Spleen (tissue), 11 donors: Measurements from ENCODE around the gene HFM1. TPM values are rescaled to one million over a fixed set of nuclear protein-coding genes. Genes with fewer than 3 reads are reported as not detected.
A peak's percentile ranks its signal among the peaks of the same experiment; 100 is the strongest.

ENCODE experiments used
- DNase-seq: peaks from one replicate; pipeline ENCODE4 v3.0.0-alpha.2; 2020
- H3K27ac ChIP-seq, 8 donors: fragments of 200-600 bp; sonication (generic) in 7 of 8; 1 replicate in 4 of 8; 2 replicates in 4 of 8; pipeline versions ENCODE4 v1.5.0 to v1.8.0; 2016 to 2021; ENCODE audit warnings: inconsistent platforms in 4 of 8, mild to moderate bottlenecking in 4 of 8, moderate library complexity in 1 of 8
- H3K27me3 ChIP-seq, 7 donors: fragments of 200-600 bp; sonication (generic) in 6 of 7; replicated peaks in 1 of 7; 1 replicate in 4 of 7; 2 replicates in 3 of 7; pipeline versions ENCODE4 v1.5.0 to v1.8.0; 2016 to 2021; ENCODE audit warnings: inconsistent platforms in 3 of 7, mild to moderate bottlenecking in 1 of 7
- H3K36me3 ChIP-seq, 6 donors: fragments of 200-600 bp; sonication (generic) in 5 of 6; 1 replicate in 4 of 6; 2 replicates in 2 of 6; pipeline versions ENCODE4 v1.5.0 to v1.8.0; 2016 to 2021; ENCODE audit warnings: inconsistent platforms in 2 of 6
- H3K4me1 ChIP-seq, 6 donors: fragments of 200-600 bp; sonication (generic) in 5 of 6; 1 replicate in 3 of 6; 2 replicates in 3 of 6; pipeline versions ENCODE4 v1.5.0 to v1.8.0; 2016 to 2021; ENCODE audit warnings: inconsistent platforms in 3 of 6
- H3K4me3 ChIP-seq, 8 donors: fragments of 200-600 bp; sonication (generic) in 7 of 8; 1 replicate in 4 of 8; 2 replicates in 4 of 8; pipeline versions ENCODE4 v1.5.0 to v1.8.0; 2016 to 2021; ENCODE audit warnings: inconsistent platforms in 4 of 8, mild to moderate bottlenecking in 4 of 8, moderate library complexity in 2 of 8
- H3K9me3 ChIP-seq, 8 donors: fragments of 200-600 bp; sonication (generic) in 7 of 8; 1 replicate in 4 of 8; 2 replicates in 4 of 8; pipeline versions ENCODE4 v1.5.0 to v1.8.0; 2016 to 2021; ENCODE audit warnings: inconsistent platforms in 4 of 8
- POLR2A ChIP-seq, 3 donors: fragments of 450-650 bp; IDR thresholded peaks; one replicate each; pipeline ENCODE4 v1.5.1; 2017; ENCODE audit warnings: antibody characterized with exemption in 3 of 3, mild to moderate bottlenecking in 1 of 3
- POLR2AphosphoS5 ChIP-seq, 3 donors: sonication (generic); formaldehyde crosslinking; IDR thresholded peaks; one replicate each; pipeline ENCODE4 v1.5.1; 2017; ENCODE audit warnings: antibody characterized with exemption in 3 of 3
- WGBS, 5 donors: extraction: QIAGEN DNeasy Blood & Tissue Kit in 3 of 5; methylation state at CpG; one replicate each; pipeline versions ENCODE4 v1.1.5 to v1.1.7; 2013 to 2018; 5-methylcytosine and 5-hydroxymethylcytosine counted together
- intact Hi-C: fragments of 100-400 bp; cut with DNase I; formaldehyde crosslinking; loops from one replicate; pipeline ENCODE4 v1.15.0; 2023; ENCODE audit warnings: low total_unique reads
- polyA plus RNA-seq, 3 donors: library from polyadenylated mRNA; stranded (reverse); fragments of 200-250 nt; gene quantifications; one replicate each; pipeline ENCODE4 v1.2.1, GENCODE V29; 2013
- total RNA-seq, 7 donors: library from RNA; depleted of rRNA in 3 of 7; stranded (reverse); fragments of >200 nt in 3 of 7; fragmentation: NEBNext Ultra II Directional in 4 of 7; extraction: Animal tissue kit (Norgen Biotek cat#: 25700) in 4 of 7; gene quantifications; one replicate each; pipeline versions ENCODE4 v1.1.0 to v1.2.1, GENCODE V29; 2016 to 2021
- TF ChIP-seq, protein P1 (sequence below), 11 experiments: fragments of 200-600 bp in 7 of 11; fragments of 450-650 bp in 4 of 11; sonication (generic) in 4 of 11; IDR thresholded peaks in 8 of 11; conservative IDR thresholded peaks in 3 of 11; 1 replicate in 7 of 11; 2 replicates in 4 of 11; pipeline versions ENCODE4 v1.4.0 to v1.8.0; 2016 to 2021; ENCODE audit warnings: antibody characterized with exemption in 11 of 11, inconsistent platforms in 4 of 11, mild to moderate bottlenecking in 1 of 11
- donor health status: healthy with polysubstance abuse.
- donor health status: DM: no; HTN: no; CAD: no; lungs with moderate emphysema.
- donor health status: DM: no; HTN: no; CAD: no.
- donor health status: Bipolar disorder and iron deficiency.
- donor health status: healthy.
- donor health status: DM: no; HTN: no; CAD: no.
- donor health status: DM: yes; HTN: yes; CAD: no.

HFM1 gene
- total and polyA plus RNA-seq, 10 donors, result 0.39 to 2.3 (median 0.75) TPM

- DNase-seq, result no peak
- TF ChIP-seq POLR2A (IDR thresholded peaks at IDR 0.05) (no peak), POLR2AphosphoS5 (IDR thresholded peaks at IDR 0.05) (no peak)
- TF ChIP-seq, protein P1, sequence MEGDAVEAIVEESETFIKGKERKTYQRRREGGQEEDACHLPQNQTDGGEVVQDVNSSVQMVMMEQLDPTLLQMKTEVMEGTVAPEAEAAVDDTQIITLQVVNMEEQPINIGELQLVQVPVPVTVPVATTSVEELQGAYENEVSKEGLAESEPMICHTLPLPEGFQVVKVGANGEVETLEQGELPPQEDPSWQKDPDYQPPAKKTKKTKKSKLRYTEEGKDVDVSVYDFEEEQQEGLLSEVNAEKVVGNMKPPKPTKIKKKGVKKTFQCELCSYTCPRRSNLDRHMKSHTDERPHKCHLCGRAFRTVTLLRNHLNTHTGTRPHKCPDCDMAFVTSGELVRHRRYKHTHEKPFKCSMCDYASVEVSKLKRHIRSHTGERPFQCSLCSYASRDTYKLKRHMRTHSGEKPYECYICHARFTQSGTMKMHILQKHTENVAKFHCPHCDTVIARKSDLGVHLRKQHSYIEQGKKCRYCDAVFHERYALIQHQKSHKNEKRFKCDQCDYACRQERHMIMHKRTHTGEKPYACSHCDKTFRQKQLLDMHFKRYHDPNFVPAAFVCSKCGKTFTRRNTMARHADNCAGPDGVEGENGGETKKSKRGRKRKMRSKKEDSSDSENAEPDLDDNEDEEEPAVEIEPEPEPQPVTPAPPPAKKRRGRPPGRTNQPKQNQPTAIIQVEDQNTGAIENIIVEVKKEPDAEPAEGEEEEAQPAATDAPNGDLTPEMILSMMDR (IDR thresholded peaks at IDR 0.05 in 8 of 11, conservative IDR thresholded peaks at IDR 0.05 in 3 of 11), result no peak
- intact Hi-C loops, result no loop called here
- no peak overlapping the region for H3K27ac ChIP-seq
- H3K27me3 ChIP-seq, result no peaks in the 10 kb centered on the region
- H3K36me3 ChIP-seq, result no peaks in the 10 kb centered on the region
- no peaks in the 10 kb centered on the region for H3K9me3 ChIP-seq
- no peak overlapping the region for H3K4me3 ChIP-seq
- H3K4me1 ChIP-seq, result no peaks in the 10 kb centered on the region
Measured at GRCh38 chr1:91412371-91412770, 7.7 kb upstream of the HFM1 start.

DNA sequence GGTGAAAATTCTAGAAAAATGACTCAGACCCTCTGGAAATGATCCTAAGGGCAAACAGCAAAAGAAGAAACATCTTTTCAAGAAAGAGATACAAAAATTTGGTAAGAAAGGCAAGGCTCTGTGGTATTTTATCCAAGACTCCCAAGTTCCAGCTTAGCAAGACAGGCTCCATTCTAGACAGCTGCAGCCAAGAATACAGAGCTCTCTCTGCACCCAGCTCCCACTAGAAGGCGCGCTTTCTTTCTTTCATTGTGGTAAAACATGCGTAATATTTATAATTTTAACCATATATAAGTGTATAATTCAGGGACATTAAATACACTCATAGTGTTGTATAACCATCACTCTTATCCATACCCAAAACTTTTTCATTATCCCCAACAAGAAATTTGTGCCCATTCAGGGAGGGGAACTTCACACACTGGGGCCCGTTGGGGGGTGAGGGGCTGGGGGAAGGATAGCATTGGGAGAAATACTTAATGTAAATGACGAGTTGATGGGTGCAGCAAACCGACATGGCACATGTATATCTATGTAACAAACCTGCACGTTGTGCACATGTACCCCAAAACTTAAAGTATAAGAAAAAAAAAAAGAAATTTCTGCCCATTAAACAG is 2.2 kb upstream of the HFM1 start:
- H3K4me3 ChIP-seq, result no peak overlapping the region

GRCh38 chr1:91402023-91402422 is 2.6 kb downstream of the HFM1 start:
- DNase-seq, result no peak
- 25 to 30% (median 26%) methylated on average over 3 of the region's 3 CpGs for WGBS, 5 donors
- intact Hi-C loops, result loop anchor here (10.0 kb wide), 1 partner anchor 117 kb away; no protein-coding TSS in a partner anchor

More for the DNA sequence above, 2.2 kb upstream of the HFM1 start:
- peaks cover 0 to 29% (median 8%) of the 10 kb centered on the region in 7 donors for H3K27me3 ChIP-seq
- intact Hi-C loops, result loop anchor here (10.0 kb wide), 1 partner anchor 122 kb away; no protein-coding TSS in a partner anchor
- DNase-seq, result no peak
- no peak for TF ChIP-seq POLR2AphosphoS5 (IDR thresholded peaks at IDR 0.05)
- TF ChIP-seq, protein P1 (IDR thresholded peaks at IDR 0.05 in 8 of 11, conservative IDR thresholded peaks at IDR 0.05 in 3 of 11), result no peak
- no peak for TF ChIP-seq POLR2A (IDR thresholded peaks at IDR 0.05)
- H3K36me3 ChIP-seq, result no peaks in the 10 kb centered on the region
- 70 to 90% (median 77%) methylated on average over 7 of the region's 7 CpGs for WGBS, 5 donors
- H3K27ac ChIP-seq, result no peak overlapping the region
- H3K9me3 ChIP-seq, result no peaks in the 10 kb centered on the region
- H3K4me1 ChIP-seq, result peaks cover 0 to 17% (median 9%) of the 10 kb centered on the region in 6 donors

GRCh38 chr1:91400133-91400725 is 4.4 kb downstream of the HFM1 start:
- Histone ChIP-seq H3K27ac (no peak overlapping the region), H3K4me3 (no peak overlapping the region), H3K4me1 (peaks cover 0 to 16% (median 9%) of the 10 kb centered on the region in 6 donors), H3K9me3 (no peaks in the 10 kb centered on the region), H3K36me3 (no peaks in the 10 kb centered on the region), H3K27me3 (peaks cover 0 to 20% (median 8%) of the 10 kb centered on the region in 7 donors)
- TF ChIP-seq, protein P1 (IDR thresholded peaks at IDR 0.05 in 8 of 11, conservative IDR thresholded peaks at IDR 0.05 in 3 of 11), result no peak
- TF ChIP-seq POLR2A (IDR thresholded peaks at IDR 0.05) (no peak), POLR2AphosphoS5 (IDR thresholded peaks at IDR 0.05) (no peak)
- DNase-seq, result no peak
- intact Hi-C loops, result loop anchor here (10.0 kb wide), 1 partner anchor 115 kb away; no protein-coding TSS in a partner anchor
- WGBS, 5 donors, result 86 to 95% (median 90%) methylated on average over 6 of the region's 6 CpGs

More at GRCh38 chr1:91402023-91402422, 2.6 kb downstream of the HFM1 start:
- TF ChIP-seq POLR2AphosphoS5 (IDR thresholded peaks at IDR 0.05), result no peak
- TF ChIP-seq, protein P1 (IDR thresholded peaks at IDR 0.05 in 8 of 11, conservative IDR thresholded peaks at IDR 0.05 in 3 of 11), result peak in 7 of 11 experiments; percentile 12 to 50 (median 38)
- no peaks in the 10 kb centered on the region for H3K36me3 ChIP-seq
- H3K4me3 ChIP-seq, result no peak overlapping the region
- H3K9me3 ChIP-seq, result no peaks in the 10 kb centered on the region
- H3K27me3 ChIP-seq, result peaks cover 0 to 29% (median 8%) of the 10 kb centered on the region in 7 donors
- peaks cover 0 to 17% (median 9%) of the 10 kb centered on the region in 6 donors for H3K4me1 ChIP-seq
- H3K27ac ChIP-seq, result no peak overlapping the region
